H1 (cell line): ENCODE measurements around the gene CALHM3. TPM values are rescaled to one million over a fixed set of nuclear protein-coding genes. Genes with fewer than 3 reads are reported as not detected.
A peak's percentile ranks its signal among the peaks of the same experiment; 100 is the strongest.

Experiments
- CTCF ChIA-PET: fragments of 300-600 bp; sonication (Branson Sonifier 250); formaldehyde crosslinking; loops from one replicate; lab custom pipeline; 2021; ENCODE audit not compliant: partially characterized antibody; lab: Charles Lee
- POLR2A ChIA-PET: fragments of 300-600 bp; sonication (Branson Sonifier 250); formaldehyde crosslinking; loops from one replicate; lab custom pipeline; 2021; ENCODE audit warnings: inconsistent platforms; ENCODE audit not compliant: partially characterized antibody; lab: Charles Lee
- DNase-seq, 2 experiments: peaks; one replicate each; pipeline versions ENCODE4 v3.0.0 to v3.0.0-alpha.2; 2010 to 2022; ENCODE audit warnings: low spot score in 2 of 2, low read depth in 1 of 2, mixed read lengths in 1 of 2
- FAIRE-seq: peaks from 2 replicates; lab custom pipeline; 2011; peaks lifted over from hg19 to GRCh38; lab: Jason Lieb, UNC
- H2AFZ ChIP-seq: 2 replicates; pipeline ENCODE4 v1.8.1; 2012; ENCODE audit warnings: low read length, inconsistent platforms
- H2AK5ac ChIP-seq: 2 replicates; pipeline ENCODE4 v1.6.1; 2013; ENCODE audit warnings: low read depth, low read length
- H2BK120ac ChIP-seq: replicated peaks from 2 replicates; pipeline ENCODE3; 2013; ENCODE audit warnings: low read depth, low read length, inconsistent platforms
- H2BK12ac ChIP-seq: 2 replicates; pipeline ENCODE4 v1.6.1; 2013; ENCODE audit warnings: low read depth, low read length
- H2BK15ac ChIP-seq: 2 replicates; pipeline ENCODE4 v1.6.1; 2013; ENCODE audit warnings: low read length
- H2BK20ac ChIP-seq: 2 replicates; pipeline ENCODE4 v1.6.1; 2013; ENCODE audit warnings: low read length
- H2BK5ac ChIP-seq: 2 replicates; pipeline ENCODE4 v1.6.1; 2013; ENCODE audit warnings: low read depth, low read length
- H3K14ac ChIP-seq: 2 replicates; pipeline ENCODE4 v1.6.1; 2013; ENCODE audit warnings: inconsistent platforms; ENCODE audit not compliant: insufficient read length
- H3K18ac ChIP-seq: 2 replicates; pipeline ENCODE4 v1.6.1; 2013; ENCODE audit warnings: low read length; ENCODE audit errors: extremely low read depth
- H3K23ac ChIP-seq: 2 replicates; pipeline ENCODE4 v1.6.1; 2013; ENCODE audit warnings: inconsistent platforms; ENCODE audit not compliant: insufficient read length
- H3K23me2 ChIP-seq: 2 replicates; pipeline ENCODE4 v1.6.1; 2013; ENCODE audit warnings: low read depth, low read length
- H3K27ac ChIP-seq: 2 replicates; pipeline ENCODE4 v1.6.1; 2011; ENCODE audit warnings: low read depth, low read length, inconsistent platforms
- H3K27me3 ChIP-seq, 4 experiments: replicated peaks in 1 of 4; 1 replicate in 1 of 4; 2 replicates in 3 of 4; pipeline versions ENCODE4 v1.6.1 to v1.8.1; 2011 to 2013; ENCODE audit warnings: low read length in 3 of 4, mild to moderate bottlenecking in 3 of 4, inconsistent platforms in 2 of 4, mixed read lengths in 2 of 4, moderate library complexity in 1 of 4; ENCODE audit not compliant: control insufficient read depth in 3 of 4, insufficient read depth in 3 of 4; ENCODE audit errors: extremely low read depth in 1 of 4
- H3K36me3 ChIP-seq, 4 experiments: 2 replicates each; pipeline versions ENCODE4 v1.6.1 to v1.8.1; 2011 to 2013; ENCODE audit warnings: mild to moderate bottlenecking in 4 of 4, low read length in 3 of 4, moderate library complexity in 2 of 4, control low read depth in 1 of 4, inconsistent platforms in 1 of 4; ENCODE audit not compliant: insufficient read depth in 4 of 4, control insufficient read depth in 2 of 4
- H3K4ac ChIP-seq: replicated peaks from 2 replicates; pipeline ENCODE3; 2013; ENCODE audit warnings: low read length, low read depth, mixed read lengths, inconsistent platforms; ENCODE audit not compliant: insufficient read length
- H3K4me1 ChIP-seq, 4 experiments: replicated peaks in 1 of 4; 1 replicate in 1 of 4; 2 replicates in 3 of 4; pipeline versions ENCODE4 v1.6.1 to v1.8.1; 2011 to 2013; ENCODE audit warnings: low read length in 3 of 4, inconsistent platforms in 2 of 4, mixed read lengths in 1 of 4; ENCODE audit not compliant: insufficient read depth in 4 of 4, control insufficient read depth in 3 of 4
- H3K4me2 ChIP-seq, 2 experiments: 2 replicates each; pipeline versions ENCODE4 v1.6.1 to v1.8.1; 2011 to 2013; ENCODE audit warnings: low read depth in 2 of 2, low read length in 2 of 2, control low read depth in 1 of 2, inconsistent platforms in 1 of 2, mild to moderate bottlenecking in 1 of 2; ENCODE audit not compliant: insufficient read depth in 1 of 2
- H3K4me3 ChIP-seq, 4 experiments: fragments of 200-600, 300-600 bp in 1 of 4; sonication (generic), shearing (Covaris generic), sonication (Bioruptor Twin) in 1 of 4; 2 replicates each; pipeline versions ENCODE4 v1.5.1 to v1.8.1; 2011 to 2016; ENCODE audit warnings: low read length in 4 of 4, low read depth in 3 of 4, control low read depth in 2 of 4, inconsistent platforms in 2 of 4, mild to moderate bottlenecking in 2 of 4, mixed read lengths in 1 of 4, moderate library complexity in 1 of 4; ENCODE audit not compliant: insufficient read depth in 2 of 4; ENCODE audit errors: extremely low read depth in 1 of 4
- H3K56ac ChIP-seq: replicated peaks from 2 replicates; pipeline ENCODE3; 2013; ENCODE audit warnings: low read depth, mild to moderate bottlenecking, mixed read lengths, low read length, inconsistent platforms; ENCODE audit not compliant: insufficient read length
- H3K79me1 ChIP-seq: 2 replicates; pipeline ENCODE4 v1.6.1; 2013; ENCODE audit warnings: low read depth, low read length, control low read depth
- H3K79me2 ChIP-seq, 2 experiments: 2 replicates each; pipeline versions ENCODE4 v1.6.1 to v1.8.1; 2012 to 2013; ENCODE audit warnings: low read length in 2 of 2, mild to moderate bottlenecking in 2 of 2, inconsistent platforms in 1 of 2; ENCODE audit not compliant: insufficient read depth in 2 of 2, control insufficient read depth in 1 of 2
- H3K9ac ChIP-seq, 4 experiments: replicated peaks in 1 of 4; 1 replicate in 1 of 4; 2 replicates in 3 of 4; pipeline versions ENCODE4 v1.6.1 to v1.8.1; 2011 to 2013; ENCODE audit warnings: low read depth in 3 of 4, low read length in 3 of 4, control low read depth in 2 of 4, mild to moderate bottlenecking in 2 of 4, moderate library complexity in 2 of 4, inconsistent platforms in 1 of 4; ENCODE audit errors: extremely low read depth in 1 of 4
- H3K9me3 ChIP-seq, 2 experiments: 2 replicates each; pipeline versions ENCODE4 v1.6.1 to v1.8.1; 2012 to 2013; ENCODE audit warnings: mild to moderate bottlenecking in 2 of 2, moderate library complexity in 2 of 2, control low read depth in 1 of 2, inconsistent platforms in 1 of 2, low read depth in 1 of 2, low read length in 1 of 2, mixed read lengths in 1 of 2; ENCODE audit not compliant: insufficient read depth in 2 of 2
- H4K20me1 ChIP-seq, 2 experiments: replicated peaks in 1 of 2; 2 replicates each; pipeline versions ENCODE3 to v1.8.1; 2011 to 2013; ENCODE audit warnings: inconsistent platforms in 2 of 2, low read length in 2 of 2, mild to moderate bottlenecking in 1 of 2; ENCODE audit not compliant: insufficient read depth in 2 of 2, control insufficient read depth in 1 of 2
- H4K5ac ChIP-seq: 2 replicates; pipeline ENCODE4 v1.6.1; 2013; ENCODE audit warnings: low read length, low read depth, mixed read lengths, inconsistent platforms; ENCODE audit not compliant: insufficient read length
- H4K8ac ChIP-seq: 2 replicates; pipeline ENCODE4 v1.8.0; 2013; ENCODE audit warnings: mild to moderate bottlenecking, moderate library complexity, low read length, inconsistent platforms; ENCODE audit not compliant: insufficient read depth; ENCODE audit errors: extremely low read depth
- H4K91ac ChIP-seq: replicated peaks from 2 replicates; pipeline ENCODE3; 2013; ENCODE audit warnings: low read length, mixed read lengths, inconsistent platforms; ENCODE audit not compliant: insufficient read length
- ASH2L ChIP-seq: fragments of 200-600, 300-600 bp; sonication (generic); IDR thresholded peaks from one replicate; pipeline ENCODE4 v1.7.1; 2017; ENCODE audit warnings: low read length
- CHD1 ChIP-seq: IDR thresholded peaks from 2 replicates; pipeline ENCODE4 v1.6.1; 2012; ENCODE audit warnings: low read depth, low read length, improper control_type of control experiment
- CREB1 ChIP-seq: IDR thresholded peaks from 2 replicates; pipeline ENCODE4 v1.6.1; 2012; ENCODE audit warnings: inconsistent platforms
- EP300 ChIP-seq, 2 experiments: IDR thresholded peaks; 1 replicate in 1 of 2; 2 replicates in 1 of 2; pipeline ENCODE4 v1.6.1; 2011 to 2012; ENCODE audit warnings: low read depth in 2 of 2, low read length in 2 of 2, mild to moderate bottlenecking in 2 of 2, borderline replicate concordance in 1 of 2, inconsistent platforms in 1 of 2, moderate library complexity in 1 of 2
- GTF2F1 ChIP-seq: IDR thresholded peaks from 2 replicates; pipeline ENCODE4 v1.6.1; 2012; ENCODE audit warnings: low read depth, low read length, improper control_type of control experiment, borderline replicate concordance
- KDM4A ChIP-seq: IDR thresholded peaks from one replicate; pipeline ENCODE4 v1.7.1; 2012; ENCODE audit warnings: low read depth, mild to moderate bottlenecking, moderate library complexity, low read length, inconsistent platforms; ENCODE audit not compliant: severe bottlenecking
- SP4 ChIP-seq: IDR thresholded peaks from 2 replicates; pipeline ENCODE4 v1.6.1; 2012; ENCODE audit warnings: low read length, inconsistent platforms
- TAF1 ChIP-seq: IDR thresholded peaks from 2 replicates; pipeline ENCODE4 v1.6.1; 2011; ENCODE audit warnings: mild to moderate bottlenecking, low read depth, low read length
- USF2 ChIP-seq: IDR thresholded peaks from 2 replicates; pipeline ENCODE4 v1.6.1; 2011; ENCODE audit warnings: low read length, improper control_type of control experiment
- ZNF274 ChIP-seq: IDR thresholded peaks from 2 replicates; pipeline ENCODE4 v1.7.0; 2012; ENCODE audit warnings: low read length, borderline replicate concordance; ENCODE audit errors: extremely low read depth
- WGBS, 2 experiments: shearing (Covaris generic) in 1 of 2; methylation state at CpG; one replicate each; pipeline versions ENCODE4 v1.1.6 to v1.1.7; 2013 to 2015; ENCODE audit warnings: low lambda C conversion rate in 2 of 2, mixed read lengths in 2 of 2, inconsistent platforms in 1 of 2, low coverage in 1 of 2, missing lambda C conversion rate in 1 of 2; ENCODE audit not compliant: insufficient replicate concordance in 2 of 2, insufficient coverage in 1 of 2, insufficient read length in 1 of 2; ENCODE audit errors: extremely low coverage in 1 of 2, missing lambda C conversion rate in 1 of 2; 5-methylcytosine and 5-hydroxymethylcytosine counted together
- polyA plus RNA-seq, 7 experiments: library from polyadenylated mRNA; depleted of rRNA in 3 of 7; stranded (reverse) in 5 of 7; unstranded in 2 of 7; fragments of >200 nt in 5 of 7; fragments of 200-250 nt in 2 of 7; gene quantifications; 1 replicate in 5 of 7; 2 replicates in 1 of 7; 4 replicates in 1 of 7; pipeline versions ENCODE4 v1.2.1 to v1.2.3, GENCODE V29; 2011 to 2013; ENCODE audit warnings: missing spikeins in 2 of 7, mixed read lengths in 2 of 7
- total RNA-seq: library from RNA; stranded (reverse); fragmentation: NEBNext Ultra II Directional; extraction: Animal tissue kit (Norgen Biotek cat#: 25700); gene quantifications from 2 replicates; pipeline ENCODE4 v1.2.1, GENCODE V29; 2021
- TF ChIP-seq, protein P1 (sequence below), 3 experiments: IDR thresholded peaks; 1 replicate in 2 of 3; 2 replicates in 1 of 3; pipeline versions ENCODE4 v1.5.1 to v1.6.1; 2011; ENCODE audit warnings: low read length in 3 of 3, mild to moderate bottlenecking in 3 of 3, inconsistent platforms in 2 of 3, low read depth in 1 of 3, moderate library complexity in 1 of 3; ENCODE audit not compliant: insufficient read depth in 1 of 3; ENCODE audit errors: control extremely low read depth in 1 of 3

Gene CALHM3
- total and polyA plus RNA-seq, 2 of the 8 experiments (the other 6 are each of a cell fraction or from before 2014, with no cell fraction given): 0.17 to 0.60 TPM

- H3K36me3 ChIP-seq: peaks cover 52 to 94% (median 78%) of the 10 kb centered on the region in 4 experiments
- TF ChIP-seq USF2: no peak
- TF ChIP-seq SP4: no peak
- TF ChIP-seq ZNF274: no peak
- TF ChIP-seq, protein P1, sequence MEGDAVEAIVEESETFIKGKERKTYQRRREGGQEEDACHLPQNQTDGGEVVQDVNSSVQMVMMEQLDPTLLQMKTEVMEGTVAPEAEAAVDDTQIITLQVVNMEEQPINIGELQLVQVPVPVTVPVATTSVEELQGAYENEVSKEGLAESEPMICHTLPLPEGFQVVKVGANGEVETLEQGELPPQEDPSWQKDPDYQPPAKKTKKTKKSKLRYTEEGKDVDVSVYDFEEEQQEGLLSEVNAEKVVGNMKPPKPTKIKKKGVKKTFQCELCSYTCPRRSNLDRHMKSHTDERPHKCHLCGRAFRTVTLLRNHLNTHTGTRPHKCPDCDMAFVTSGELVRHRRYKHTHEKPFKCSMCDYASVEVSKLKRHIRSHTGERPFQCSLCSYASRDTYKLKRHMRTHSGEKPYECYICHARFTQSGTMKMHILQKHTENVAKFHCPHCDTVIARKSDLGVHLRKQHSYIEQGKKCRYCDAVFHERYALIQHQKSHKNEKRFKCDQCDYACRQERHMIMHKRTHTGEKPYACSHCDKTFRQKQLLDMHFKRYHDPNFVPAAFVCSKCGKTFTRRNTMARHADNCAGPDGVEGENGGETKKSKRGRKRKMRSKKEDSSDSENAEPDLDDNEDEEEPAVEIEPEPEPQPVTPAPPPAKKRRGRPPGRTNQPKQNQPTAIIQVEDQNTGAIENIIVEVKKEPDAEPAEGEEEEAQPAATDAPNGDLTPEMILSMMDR (IDR thresholded peaks at IDR 0.05; ENCODE audit: control extremely low read depth in 1 of 3, insufficient read depth in 1 of 3, low read depth in 1 of 3, low read length in 3 of 3): no peak
- TF ChIP-seq ASH2L: no peak
- no peak for TF ChIP-seq CHD1
- TF ChIP-seq KDM4A: no peak
- TF ChIP-seq EP300 (IDR thresholded peaks at IDR 0.05; ENCODE audit: borderline replicate concordance in 1 of 2, low read depth in 2 of 2, low read length in 2 of 2): no peak
- TF ChIP-seq TAF1: no peak
- no peak for TF ChIP-seq GTF2F1
- no peak for TF ChIP-seq CREB1
Observed at GRCh38 chr10:103423748-103424147, 55.3 kb downstream of the CALHM3 start.

More at GRCh38 chr10:103423748-103424147, 55.3 kb downstream of the CALHM3 start:
- Histone ChIP-seq H3K27ac (no peak overlapping the region), H2BK15ac (no peak overlapping the region), H3K4me3 (no peak overlapping the region), H4K91ac (no peak overlapping the region), H2AK5ac (no peak overlapping the region), H3K23ac (no peak overlapping the region), H3K9me3 (no peaks in the 10 kb centered on the region), H3K4ac (no peak overlapping the region), H3K27me3 (no peaks in the 10 kb centered on the region), H2BK120ac (no peak overlapping the region), H4K5ac (no peak overlapping the region), H4K20me1 (peaks cover 3 to 7% of the 10 kb centered on the region in 2 experiments), H3K9ac (no peak overlapping the region), H3K79me1 (no peaks in the 10 kb centered on the region), H3K79me2 (no peaks in the 10 kb centered on the region), H2BK5ac (no peak overlapping the region), H3K18ac (no peak overlapping the region), H3K14ac (no peak overlapping the region), H3K56ac (no peak overlapping the region), H2BK12ac (no peak overlapping the region), H3K4me1 (no peaks in the 10 kb centered on the region), H4K8ac (peak overlapping the region; percentile 14; the same call in 1 of the 2 replicates), H3K4me2 (no peak overlapping the region), H2BK20ac (no peak overlapping the region), H3K23me2 (no peaks in the 10 kb centered on the region), H2AFZ (no peak overlapping the region)
- DNase-seq: no peak
- FAIRE-seq: no peak
- ChIA-PET POLR2A (interaction anchor here (1.3 to 2.0 kb wide), 6 partner anchors 9 to 23 kb away, joined by 3 to 6 read pairs (median 4); no protein-coding TSS in a partner anchor), CTCF (interaction anchor here (1.2 to 1.6 kb wide), 3 partner anchors 10 to 50 kb away, joined by 3 read pairs; no protein-coding TSS in a partner anchor)
- 98% methylated on average over 5 of the region's 5 CpGs; no CpG with 5 or more reads in 1 of the 2 experiments for WGBS, 2 experiments
